ENCODE results near the gene PHF21A.

DNA sequence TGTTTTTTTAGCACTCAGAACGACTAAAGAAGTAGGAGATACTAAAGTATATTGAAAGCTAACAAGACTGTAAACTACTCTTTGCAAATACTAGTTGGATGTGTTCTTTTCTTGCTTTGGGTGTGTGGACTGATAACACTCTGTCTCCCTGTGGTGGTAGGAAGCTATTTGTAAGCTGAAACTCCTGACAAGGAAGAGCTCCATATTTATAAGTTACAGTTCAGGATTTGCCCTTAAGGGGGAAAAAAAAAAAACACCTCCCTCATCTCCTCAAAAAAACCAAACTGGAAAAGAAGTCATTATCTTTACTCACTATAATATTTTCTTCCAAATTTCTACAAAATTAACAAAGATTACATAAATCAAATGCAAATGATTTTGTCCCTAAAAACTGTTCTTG lies 103.9 kb downstream of the PHF21A start:
- TF ChIP-seq TAF1 (IDR thresholded peaks at IDR 0.05; ENCODE audit: low read depth, low read length) = no peak
- TF ChIP-seq, protein P1, sequence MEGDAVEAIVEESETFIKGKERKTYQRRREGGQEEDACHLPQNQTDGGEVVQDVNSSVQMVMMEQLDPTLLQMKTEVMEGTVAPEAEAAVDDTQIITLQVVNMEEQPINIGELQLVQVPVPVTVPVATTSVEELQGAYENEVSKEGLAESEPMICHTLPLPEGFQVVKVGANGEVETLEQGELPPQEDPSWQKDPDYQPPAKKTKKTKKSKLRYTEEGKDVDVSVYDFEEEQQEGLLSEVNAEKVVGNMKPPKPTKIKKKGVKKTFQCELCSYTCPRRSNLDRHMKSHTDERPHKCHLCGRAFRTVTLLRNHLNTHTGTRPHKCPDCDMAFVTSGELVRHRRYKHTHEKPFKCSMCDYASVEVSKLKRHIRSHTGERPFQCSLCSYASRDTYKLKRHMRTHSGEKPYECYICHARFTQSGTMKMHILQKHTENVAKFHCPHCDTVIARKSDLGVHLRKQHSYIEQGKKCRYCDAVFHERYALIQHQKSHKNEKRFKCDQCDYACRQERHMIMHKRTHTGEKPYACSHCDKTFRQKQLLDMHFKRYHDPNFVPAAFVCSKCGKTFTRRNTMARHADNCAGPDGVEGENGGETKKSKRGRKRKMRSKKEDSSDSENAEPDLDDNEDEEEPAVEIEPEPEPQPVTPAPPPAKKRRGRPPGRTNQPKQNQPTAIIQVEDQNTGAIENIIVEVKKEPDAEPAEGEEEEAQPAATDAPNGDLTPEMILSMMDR (IDR thresholded peaks at IDR 0.05; ENCODE audit: control extremely low read depth in 1 of 3, insufficient read depth in 1 of 3, low read depth in 1 of 3, low read length in 3 of 3) = no peak
- TF ChIP-seq, protein P2, sequence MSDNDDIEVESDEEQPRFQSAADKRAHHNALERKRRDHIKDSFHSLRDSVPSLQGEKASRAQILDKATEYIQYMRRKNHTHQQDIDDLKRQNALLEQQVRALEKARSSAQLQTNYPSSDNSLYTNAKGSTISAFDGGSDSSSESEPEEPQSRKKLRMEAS (IDR thresholded peaks at IDR 0.05) = no peak
- no peak for TF ChIP-seq CHD1 (IDR thresholded peaks at IDR 0.05; ENCODE audit: low read depth, low read length)
- TF ChIP-seq SUZ12 (IDR thresholded peaks at IDR 0.05; ENCODE audit: low read length) = no peak
- TF ChIP-seq JUND (IDR thresholded peaks at IDR 0.05; ENCODE audit: low read length) = no peak
- TF ChIP-seq POLR2A (IDR thresholded peaks at IDR 0.05; ENCODE audit: control extremely low read depth in 1 of 2, low read depth in 2 of 2, low read length in 2 of 2) = no peak
- no peak for TF ChIP-seq ZNF274 (IDR thresholded peaks at IDR 0.05; ENCODE audit: borderline replicate concordance, extremely low read depth, low read length)
- TF ChIP-seq POLR2AphosphoS5 (IDR thresholded peaks at IDR 0.05; ENCODE audit: low read depth, low read length) = no peak
- TF ChIP-seq EP300 (IDR thresholded peaks at IDR 0.05; ENCODE audit: borderline replicate concordance in 1 of 2, low read depth in 2 of 2, low read length in 2 of 2) = no peak
- no peak for TF ChIP-seq MAFK (IDR thresholded peaks at IDR 0.05; ENCODE audit: low read depth, low read length)
- no peak for TF ChIP-seq EZH2 (IDR thresholded peaks at IDR 0.05; ENCODE audit: low read depth, low read length, severe bottlenecking)
- TF ChIP-seq, protein P3, sequence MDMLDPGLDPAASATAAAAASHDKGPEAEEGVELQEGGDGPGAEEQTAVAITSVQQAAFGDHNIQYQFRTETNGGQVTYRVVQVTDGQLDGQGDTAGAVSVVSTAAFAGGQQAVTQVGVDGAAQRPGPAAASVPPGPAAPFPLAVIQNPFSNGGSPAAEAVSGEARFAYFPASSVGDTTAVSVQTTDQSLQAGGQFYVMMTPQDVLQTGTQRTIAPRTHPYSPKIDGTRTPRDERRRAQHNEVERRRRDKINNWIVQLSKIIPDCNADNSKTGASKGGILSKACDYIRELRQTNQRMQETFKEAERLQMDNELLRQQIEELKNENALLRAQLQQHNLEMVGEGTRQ (IDR thresholded peaks at IDR 0.05; ENCODE audit: low read length) = no peak
- no peak for TF ChIP-seq EGR1 (IDR thresholded peaks at IDR 0.05; ENCODE audit: borderline replicate concordance, low read depth, low read length)
